ENCODE measurements around the gene TNFAIP8. TPM values are rescaled to one million over a fixed set of nuclear protein-coding genes. Genes with fewer than 3 reads are reported as not detected.

Gene TNFAIP8
- total and polyA plus RNA-seq, 10 of the 15 experiments (the other 5 are each of a cell fraction or from before 2014, with no cell fraction given): 124 to 324 (median 177) TPM

GRCh38 chr5:119355685-119356611 is at the start of gene TNFAIP8 (continued):
- no peak for TF ChIP-seq FOS (IDR thresholded peaks at IDR 0.05; ENCODE audit: borderline replicate concordance, extremely low read depth, insufficient read length)
- TF ChIP-seq PML (IDR thresholded peaks at IDR 0.05; ENCODE audit: low read length): peak; percentile 83
- TF ChIP-seq ZBTB40 (IDR thresholded peaks at IDR 0.05; ENCODE audit: borderline replicate concordance): no peak
- peak; percentile 26; the same call in 1 of the 2 replicates for TF ChIP-seq RAD21 (IDR thresholded peaks at IDR 0.05; ENCODE audit: insufficient read depth, low read depth, low read length)
- no peak for TF ChIP-seq JUND (IDR thresholded peaks at IDR 0.05; ENCODE audit: low read depth, low read length)
- peak; percentile 58 for TF ChIP-seq BACH1 (IDR thresholded peaks at IDR 0.05; ENCODE audit: borderline replicate concordance)
- TF ChIP-seq FOXM1 (IDR thresholded peaks at IDR 0.05; ENCODE audit: low read depth, low read length): peak; percentile 81
- peak; percentile 72 to 82; a peak in 3 of 4 replicates for TF ChIP-seq BHLHE40 (IDR thresholded peaks at IDR 0.05; ENCODE audit: borderline replicate concordance in 1 of 2, low read depth in 2 of 2, low read length in 1 of 2)
- TF ChIP-seq ZNF592 (IDR thresholded peaks at IDR 0.05): peak; percentile 64; the same call in 1 of the 2 replicates
- TF ChIP-seq HDGF (IDR thresholded peaks at IDR 0.05): no peak
- TF ChIP-seq IKZF1 (conservative IDR thresholded peaks at IDR 0.05): peak; percentile 90
- no peak for TF ChIP-seq NR2C1 (IDR thresholded peaks at IDR 0.05)
- peak; percentile 53; the same call in 1 of the 3 replicates for TF ChIP-seq POU2F2 (IDR thresholded peaks at IDR 0.05; ENCODE audit: borderline replicate concordance, low read depth, low read length)
- peak; percentile 66 for TF ChIP-seq RELA (IDR thresholded peaks at IDR 0.05; ENCODE audit: borderline replicate concordance, partially characterized antibody)
- no peak for TF ChIP-seq NFYB (IDR thresholded peaks at IDR 0.05; ENCODE audit: insufficient read depth, low read depth, low read length)
- peak; percentile 70; the same call in 1 of the 2 replicates for TF ChIP-seq BCL11A (IDR thresholded peaks at IDR 0.05; ENCODE audit: low read depth, low read length)
- no peak for TF ChIP-seq SUPT20H (IDR thresholded peaks at IDR 0.05; ENCODE audit: borderline replicate concordance, control insufficient read depth, low read depth, low read length)
- peak; percentile 58 to 72 for TF ChIP-seq IKZF2 (IDR thresholded peaks at IDR 0.05)
- TF ChIP-seq IRF4 (IDR thresholded peaks at IDR 0.05; ENCODE audit: low read depth, low read length): no peak
- no peak for TF ChIP-seq ZZZ3 (IDR thresholded peaks at IDR 0.05; ENCODE audit: control insufficient read depth, insufficient read length, low read depth)
- no peak for TF ChIP-seq SMC3 (IDR thresholded peaks at IDR 0.05; ENCODE audit: borderline replicate concordance, low read length)
- TF ChIP-seq JUNB (IDR thresholded peaks at IDR 0.05): peak; percentile 55
- no peak for TF ChIP-seq CBX3 (IDR thresholded peaks at IDR 0.05; ENCODE audit: borderline replicate concordance, low read depth)

All from GM12878 (cell line).